Sigmoid colon (tissue), 7 donors: ENCODE data around the gene TLCD4. TPM values are rescaled to one million over a fixed set of nuclear protein-coding genes. Genes with fewer than 3 reads are reported as not detected.

Experiments used
- DNase-seq: peaks from one replicate; pipeline ENCODE4 v3.0.0-alpha.2; 2019
- H3K27ac ChIP-seq, 4 donors: fragments of 200-600 bp; sonication (generic); one replicate each; pipeline ENCODE4 v1.5.1; 2016 to 2019; ENCODE audit warnings: mild to moderate bottlenecking in 1 of 4
- H3K27me3 ChIP-seq, 3 donors: fragments of 200-600 bp; sonication (generic); one replicate each; pipeline ENCODE4 v1.5.1; 2019; ENCODE audit warnings: mild to moderate bottlenecking in 1 of 3
- H3K36me3 ChIP-seq, 4 donors: fragments of 200-600 bp; sonication (generic); one replicate each; pipeline ENCODE4 v1.5.1; 2016 to 2019
- H3K4me1 ChIP-seq, 4 donors: fragments of 200-600 bp; sonication (generic); one replicate each; pipeline ENCODE4 v1.5.1; 2017 to 2019
- H3K4me3 ChIP-seq, 4 donors: fragments of 200-600 bp; sonication (generic); one replicate each; pipeline ENCODE4 v1.5.1; 2017 to 2019; ENCODE audit warnings: mild to moderate bottlenecking in 2 of 4, moderate library complexity in 1 of 4
- H3K9me3 ChIP-seq, 4 donors: fragments of 200-600 bp in 3 of 4; sonication (generic) in 3 of 4; one replicate each; pipeline versions ENCODE4 v1.5.1 to v1.6.1; 2013 to 2019
- CTCF ChIP-seq, 4 experiments: fragments of 450-650 bp in 3 of 4; fragments of 200-600 bp in 1 of 4; IDR thresholded peaks; one replicate each; pipeline ENCODE4 v1.5.1; 2016 to 2019; ENCODE audit warnings: antibody characterized with exemption in 4 of 4, mild to moderate bottlenecking in 3 of 4, moderate library complexity in 2 of 4
- EP300 ChIP-seq, 4 donors: sonication (generic); formaldehyde crosslinking; IDR thresholded peaks; one replicate each; pipeline ENCODE4 v1.6.1; 2017; ENCODE audit warnings: antibody characterized with exemption in 4 of 4
- POLR2A ChIP-seq, 2 donors: fragments of 450-650 bp; IDR thresholded peaks; one replicate each; pipeline ENCODE4 v1.6.1; 2016; ENCODE audit warnings: antibody characterized with exemption in 2 of 2, mild to moderate bottlenecking in 2 of 2, moderate library complexity in 2 of 2
- POLR2AphosphoS5 ChIP-seq, 4 donors: sonication (generic); formaldehyde crosslinking; IDR thresholded peaks; one replicate each; pipeline ENCODE4 v1.6.1; 2017; ENCODE audit warnings: antibody characterized with exemption in 4 of 4
- WGBS, 2 donors: extraction: QIAGEN DNeasy Blood & Tissue Kit; methylation state at CpG; one replicate each; pipeline ENCODE4 v1.1.7; 2013; 5-methylcytosine and 5-hydroxymethylcytosine counted together
- intact Hi-C: fragments of 100-400 bp; cut with DNase I; formaldehyde crosslinking; loops from one replicate; pipeline ENCODE4 v1.15.1; 2023
- polyA plus RNA-seq, 3 donors: library from polyadenylated mRNA; stranded (reverse); fragments of 200-250 nt; gene quantifications; one replicate each; pipeline ENCODE4 v1.2.3, GENCODE V29; 2013
- total RNA-seq, 4 donors: library from RNA; depleted of rRNA; stranded (reverse); fragments of >200 nt; gene quantifications; one replicate each; pipeline ENCODE4 v1.1.0, GENCODE V29; 2016
- donor health status: healthy with polysubstance abuse.
- donor health status: Bipolar disorder and iron deficiency.
- donor health status: healthy.

TLCD4 gene
- total and polyA plus RNA-seq, 7 donors = 10.5 to 29.1 (median 12.1) TPM

GRCh38 chr1:95132762-95133161, 15.6 kb downstream of the TLCD4 start:
- Histone ChIP-seq H3K27ac (no peak overlapping the region), H3K27me3 (no peaks in the 10 kb centered on the region), H3K4me1 (no peaks in the 10 kb centered on the region), H3K9me3 (no peaks in the 10 kb centered on the region), H3K4me3 (no peak overlapping the region), H3K36me3 (no peaks in the 10 kb centered on the region)
- intact Hi-C loops = no loop called here
- WGBS, 2 donors = 99 to 100% methylated on average over 1 of the region's 1 CpG
- TF ChIP-seq POLR2AphosphoS5 (IDR thresholded peaks at IDR 0.05) = no peak
- no peak for TF ChIP-seq POLR2A (IDR thresholded peaks at IDR 0.05)
- no peak for TF ChIP-seq CTCF (IDR thresholded peaks at IDR 0.05)
- TF ChIP-seq EP300 (IDR thresholded peaks at IDR 0.05) = no peak
- DNase-seq = no peak

GRCh38 chr1:95133687-95134086, 16.5 kb downstream of the TLCD4 start:
- no peak for DNase-seq
- no peak overlapping the region for H3K27ac ChIP-seq
- H3K36me3 ChIP-seq = no peaks in the 10 kb centered on the region
- no peaks in the 10 kb centered on the region for H3K27me3 ChIP-seq
- intact Hi-C loops = no loop called here
- H3K9me3 ChIP-seq = no peaks in the 10 kb centered on the region
- no peaks in the 10 kb centered on the region for H3K4me1 ChIP-seq
- TF ChIP-seq EP300 (IDR thresholded peaks at IDR 0.05) = no peak
- no peak for TF ChIP-seq POLR2A (IDR thresholded peaks at IDR 0.05)
- TF ChIP-seq POLR2AphosphoS5 (IDR thresholded peaks at IDR 0.05) = no peak
- no peak for TF ChIP-seq CTCF (IDR thresholded peaks at IDR 0.05)
- no peak overlapping the region for H3K4me3 ChIP-seq

GRCh38 chr1:95138223-95138622, 21.1 kb downstream of the TLCD4 start:
- no peaks in the 10 kb centered on the region for H3K36me3 ChIP-seq
- TF ChIP-seq CTCF (IDR thresholded peaks at IDR 0.05) = no peak
- TF ChIP-seq EP300 (IDR thresholded peaks at IDR 0.05) = no peak
- TF ChIP-seq POLR2AphosphoS5 (IDR thresholded peaks at IDR 0.05) = no peak
- TF ChIP-seq POLR2A (IDR thresholded peaks at IDR 0.05) = no peak
- H3K4me1 ChIP-seq = no peaks in the 10 kb centered on the region
- no peak for DNase-seq
- H3K27me3 ChIP-seq = no peaks in the 10 kb centered on the region
- no peak overlapping the region for H3K4me3 ChIP-seq
- H3K9me3 ChIP-seq = no peaks in the 10 kb centered on the region
- intact Hi-C loops = no loop called here
- no peak overlapping the region for H3K27ac ChIP-seq

- Histone ChIP-seq H3K4me3 (no peak overlapping the region), H3K36me3 (no peaks in the 10 kb centered on the region), H3K9me3 (no peaks in the 10 kb centered on the region), H3K27me3 (no peaks in the 10 kb centered on the region), H3K27ac (no peak overlapping the region), H3K4me1 (no peaks in the 10 kb centered on the region)
- intact Hi-C loops = no loop called here
- no peak for TF ChIP-seq CTCF (IDR thresholded peaks at IDR 0.05)
- no peak for TF ChIP-seq POLR2A (IDR thresholded peaks at IDR 0.05)
- no peak for TF ChIP-seq POLR2AphosphoS5 (IDR thresholded peaks at IDR 0.05)
- TF ChIP-seq EP300 (IDR thresholded peaks at IDR 0.05) = no peak
- no peak for DNase-seq
- WGBS, 2 donors = 88 to 95% methylated on average over 1 of the region's 1 CpG
These were observed 21.9 kb downstream of the TLCD4 start for GRCh38 chr1:95139039-95139438.

GRCh38 chr1:95140791-95141190, 23.6 kb downstream of the TLCD4 start:
- intact Hi-C loops = no loop called here

More at GRCh38 chr1:95140791-95141190, 23.6 kb downstream of the TLCD4 start:
- TF ChIP-seq EP300 (IDR thresholded peaks at IDR 0.05) = no peak
- TF ChIP-seq POLR2AphosphoS5 (IDR thresholded peaks at IDR 0.05) = no peak
- TF ChIP-seq CTCF (IDR thresholded peaks at IDR 0.05) = no peak
- no peak for TF ChIP-seq POLR2A (IDR thresholded peaks at IDR 0.05)
- Histone ChIP-seq H3K27me3 (no peaks in the 10 kb centered on the region), H3K27ac (no peak overlapping the region), H3K9me3 (no peaks in the 10 kb centered on the region), H3K4me3 (no peak overlapping the region), H3K4me1 (no peaks in the 10 kb centered on the region), H3K36me3 (peaks cover 0 to 10% (median 0%) of the 10 kb centered on the region in 4 donors)
- no peak for DNase-seq
